CD4-positive, alpha-beta T cell treated with Interferon alpha-2 for 1 hour (primary cell): ENCODE measurements around the gene NEURL3.

Experiments used
- DNase-seq, 2 donors: peaks; one replicate each; pipeline ENCODE4 v3.0.0-alpha.2; 2020 to 2022

Gene NEURL3

GRCh38 chr2:96527286-96528005 lies 22.3 kb upstream of the NEURL3 start:
- DNase-seq: peak; percentile 58 to 72

- no peak for DNase-seq
Observed at GRCh38 chr2:96526615-96527285, 21.6 kb upstream of the NEURL3 start.

GRCh38 chr2:96526101-96526591 lies 21.0 kb upstream of the NEURL3 start:
- no peak for DNase-seq

- DNase-seq: no peak
Observed at GRCh38 chr2:96525211-96525507, 20.0 kb upstream of the NEURL3 start.

- peak in 1 of 2 donors; percentile 34 for DNase-seq
Observed at GRCh38 chr2:96524482-96525210, 19.5 kb upstream of the NEURL3 start.

GRCh38 chr2:96523659-96524481 lies 18.7 kb upstream of the NEURL3 start:
- no peak for DNase-seq

- DNase-seq: no peak
Observed at GRCh38 chr2:96522304-96523203, 17.4 kb upstream of the NEURL3 start.

GRCh38 chr2:96521219-96521618 lies 16.1 kb upstream of the NEURL3 start:
- DNase-seq: no peak

GRCh38 chr2:96520697-96521096 lies 15.5 kb upstream of the NEURL3 start:
- no peak for DNase-seq

GRCh38 chr2:96520231-96520630 lies 15.1 kb upstream of the NEURL3 start:
- no peak for DNase-seq

- no peak for DNase-seq
Observed at GRCh38 chr2:96517079-96517478, 11.9 kb upstream of the NEURL3 start.

GRCh38 chr2:96514521-96514920 lies 9.4 kb upstream of the NEURL3 start:
- DNase-seq: no peak

GRCh38 chr2:96512341-96512740 lies 7.2 kb upstream of the NEURL3 start:
- no peak for DNase-seq

GRCh38 chr2:96511851-96512250 lies 6.7 kb upstream of the NEURL3 start:
- DNase-seq: no peak

- no peak for DNase-seq
Observed at GRCh38 chr2:96510931-96511595, 5.9 kb upstream of the NEURL3 start.

GRCh38 chr2:96509847-96510230 lies 4.7 kb upstream of the NEURL3 start:
- DNase-seq: no peak

- peak; percentile 65 to 70 for DNase-seq
Observed at GRCh38 chr2:96509114-96509846, 4.1 kb upstream of the NEURL3 start.

GRCh38 chr2:96508521-96509113 lies 3.5 kb upstream of the NEURL3 start:
- DNase-seq: no peak

- peak; percentile 84 to 90 for DNase-seq
Observed at GRCh38 chr2:96507957-96508520, 2.9 kb upstream of the NEURL3 start.

GRCh38 chr2:96506907-96507240 lies 1.7 kb upstream of the NEURL3 start:
- no peak for DNase-seq
